ENCODE data around the gene COL9A3. TPM values are rescaled to one million over a fixed set of nuclear protein-coding genes. Genes with fewer than 3 reads are reported as not detected.

The COL9A3 gene
- total RNA-seq, 1 donor from 2014 or later = 2.9 TPM

GRCh38 chr20:62829231-62830230 lies 12.7 kb downstream of the COL9A3 start:
- peak; percentile 20 for DNase-seq
- intact Hi-C loops (cut with micrococcal nuclease) = no loop called here
- no peak for ATAC-seq

GRCh38 chr20:62830251-62830650 lies 13.4 kb downstream of the COL9A3 start:
- DNase-seq = peak; percentile 20
- ATAC-seq = no peak
- intact Hi-C loops (cut with micrococcal nuclease) = no loop called here

- intact Hi-C loops (cut with micrococcal nuclease) = no loop called here
- peak; percentile 27 for DNase-seq
- ATAC-seq = no peak
These were observed 14.0 kb downstream of the COL9A3 start for GRCh38 chr20:62830821-62831220.

DNA sequence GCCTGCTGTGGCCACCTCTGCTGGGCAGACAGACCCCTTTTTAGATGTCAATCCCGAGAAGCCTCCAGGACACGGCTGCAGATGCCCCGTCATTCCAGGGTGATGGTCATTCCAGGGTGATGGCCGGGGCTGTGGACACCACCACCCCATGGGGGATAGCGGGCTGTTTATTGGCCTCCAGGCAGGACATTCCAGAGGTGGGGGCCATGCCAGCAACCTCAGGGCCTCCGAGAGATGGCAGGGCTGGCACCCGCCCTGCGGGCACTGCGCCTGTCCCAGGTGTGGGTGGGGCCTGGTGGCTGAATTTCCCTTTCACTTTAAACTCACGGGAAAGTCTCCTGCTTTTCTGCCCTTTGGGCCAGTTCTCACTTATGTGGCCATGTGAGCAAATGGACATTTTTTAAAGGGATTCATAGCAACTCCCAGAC lies 14.5 kb downstream of the COL9A3 start:
- ATAC-seq (no peak), DNase-seq (peak; percentile 28)

DNA sequence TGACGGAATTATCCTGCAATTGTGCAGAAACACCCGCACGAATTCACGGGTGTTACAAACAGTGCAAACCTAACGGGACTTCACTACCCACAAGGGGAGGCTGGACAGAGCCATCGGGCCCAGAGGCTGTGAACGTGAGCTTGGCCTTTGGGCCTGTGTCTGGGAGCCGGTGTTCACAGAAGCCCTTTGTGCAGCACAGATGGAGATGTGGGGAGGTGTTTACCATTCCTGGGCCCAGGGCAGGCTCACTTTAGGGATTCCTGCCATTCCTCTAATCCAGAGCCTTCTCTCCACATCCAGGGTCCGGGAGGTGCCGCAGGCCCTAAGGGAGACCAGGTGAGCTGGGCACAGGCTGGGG lies 15.0 kb downstream of the COL9A3 start:
- intact Hi-C loops (cut with micrococcal nuclease) = no loop called here
- peak; percentile 8 for DNase-seq
- ATAC-seq = no peak

More for the DNA sequence above, 14.5 kb downstream of the COL9A3 start:
- intact Hi-C loops (cut with micrococcal nuclease) = no loop called here

DNA sequence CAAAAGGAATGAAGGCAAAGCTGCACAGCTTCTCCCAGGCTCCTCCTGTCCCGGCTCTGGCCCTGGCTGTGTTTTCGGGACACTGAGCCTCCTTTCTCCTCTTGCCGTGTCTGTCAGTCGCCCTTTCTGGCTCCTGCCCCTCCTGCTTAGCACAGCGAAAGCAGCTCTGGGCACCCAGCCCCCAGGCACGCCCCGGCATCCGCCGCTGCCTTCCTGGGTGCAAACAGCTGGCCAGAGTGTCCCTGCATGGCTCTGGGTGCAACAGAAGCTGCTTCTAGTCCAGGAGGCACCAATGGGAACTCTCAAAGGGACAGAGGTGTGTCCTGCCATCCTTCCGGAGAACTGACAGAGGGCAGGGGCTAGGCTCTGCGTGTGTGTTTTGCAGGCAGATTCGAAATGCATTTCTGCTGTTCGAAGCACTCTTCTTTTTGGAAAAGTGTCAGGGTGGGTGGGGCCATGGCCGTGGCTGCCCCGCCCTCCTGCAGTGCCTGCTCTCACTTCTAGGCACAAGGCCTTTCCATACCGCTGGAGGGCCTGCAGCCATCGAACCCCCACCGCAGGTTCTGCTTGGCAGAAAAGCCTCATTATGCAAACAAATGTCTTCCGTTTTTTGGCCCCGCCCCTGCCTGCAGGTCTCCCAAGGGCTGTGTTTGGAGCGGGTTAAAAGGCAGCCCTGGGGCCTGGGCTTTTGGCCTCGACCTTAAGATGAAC lies 15.5 kb downstream of the COL9A3 start:
- peak; percentile 23 for ATAC-seq
- peak; percentile 48 for DNase-seq
- intact Hi-C loops (cut with micrococcal nuclease) = no loop called here

DNA sequence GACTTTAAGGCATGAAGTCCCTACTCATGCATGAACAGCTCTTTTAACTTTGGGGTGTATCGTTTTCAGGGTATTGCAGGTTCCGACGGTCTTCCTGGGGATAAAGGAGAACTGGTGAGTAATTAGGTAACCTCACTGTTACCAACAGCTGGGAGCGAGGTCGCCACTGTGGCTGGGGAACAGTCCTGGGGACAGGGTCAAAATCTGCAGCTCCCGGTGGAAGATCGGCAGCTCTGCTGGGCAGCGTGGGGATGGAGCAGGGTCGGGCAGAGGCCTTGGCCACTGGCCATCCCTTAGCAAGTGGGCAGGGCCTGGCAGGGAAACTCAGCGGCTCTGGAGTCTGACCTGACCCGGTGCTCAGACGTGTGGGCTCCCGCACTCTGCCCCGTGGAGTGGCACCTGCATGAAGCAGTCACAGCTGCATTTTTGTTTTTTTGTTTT lies 16.1 kb downstream of the COL9A3 start:
- DNase-seq (peak; percentile 29), ATAC-seq (no peak)
- intact Hi-C loops (cut with micrococcal nuclease) = no loop called here

DNA sequence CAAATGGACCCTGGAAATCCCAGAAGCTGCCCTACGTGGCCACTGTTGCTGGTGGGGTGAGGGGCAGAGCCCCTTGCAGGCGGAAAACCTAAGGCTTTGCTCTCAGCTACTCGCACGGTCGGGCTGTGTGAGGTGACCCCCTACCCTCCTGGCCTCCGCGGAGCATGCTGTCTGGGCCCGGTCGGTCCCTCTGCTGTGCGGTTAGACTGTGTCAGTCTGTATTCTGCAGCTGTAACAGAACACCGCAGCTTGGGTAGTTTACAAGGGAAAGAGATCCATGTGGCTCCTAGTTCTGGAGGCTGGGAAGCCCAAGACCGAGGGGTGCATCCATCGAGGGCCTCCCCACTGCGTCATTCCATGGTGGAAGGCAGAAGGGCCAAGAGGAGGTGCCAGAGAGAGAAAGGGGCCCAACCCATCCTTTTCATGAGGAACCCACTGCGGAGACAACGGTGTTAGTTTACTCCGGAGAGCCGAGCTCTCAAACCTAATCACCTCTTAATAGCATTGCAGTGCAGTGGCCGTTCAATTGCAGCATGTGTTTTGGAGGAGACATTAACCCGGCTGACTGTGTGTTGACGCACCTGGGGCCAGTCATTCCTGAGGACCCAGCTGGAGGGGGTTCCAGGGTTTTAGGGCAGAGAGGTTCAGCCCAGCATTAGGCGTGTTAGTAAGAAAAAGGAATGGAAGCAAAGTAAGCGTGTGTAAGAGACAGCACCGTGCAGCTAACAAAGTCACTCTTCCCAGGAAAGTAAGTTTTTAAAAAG lies 18.3 kb downstream of the COL9A3 start:
- DNase-seq (peak; percentile 11), ATAC-seq (no peak)
- intact Hi-C loops (cut with micrococcal nuclease) = no loop called here

GRCh38 chr20:62835931-62836861 lies 19.3 kb downstream of the COL9A3 start:
- intact Hi-C loops (cut with micrococcal nuclease) = no loop called here
- ATAC-seq (no peak), DNase-seq (peak; percentile 20)

DNA sequence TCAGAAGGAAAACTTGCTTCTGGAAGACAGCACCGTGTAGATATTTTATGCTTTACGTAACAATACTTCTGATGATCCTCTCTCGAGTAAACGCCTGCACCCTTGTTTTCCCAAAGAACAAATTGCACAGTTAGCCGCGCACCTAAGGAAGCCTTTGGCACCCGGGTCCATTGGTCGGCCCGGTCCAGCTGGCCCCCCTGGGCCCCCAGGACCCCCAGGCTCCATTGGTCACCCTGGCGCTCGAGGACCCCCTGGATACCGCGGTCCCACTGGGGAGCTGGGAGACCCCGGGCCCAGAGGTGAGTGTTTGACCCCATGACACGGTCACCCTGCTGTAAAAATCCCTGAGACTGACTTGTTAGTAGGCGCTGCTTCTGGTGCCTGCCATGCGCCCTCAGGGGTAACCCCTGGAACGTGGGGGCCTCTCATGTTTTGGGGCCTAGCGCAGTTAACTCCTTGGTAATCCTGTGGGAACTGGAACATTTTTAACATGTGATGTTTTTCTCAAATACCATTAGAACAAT lies 20.2 kb downstream of the COL9A3 start:
- intact Hi-C loops (cut with micrococcal nuclease) = no loop called here
- no peak for ATAC-seq
- DNase-seq = peak; percentile 2

GRCh38 chr20:62837790-62838127 lies 20.9 kb downstream of the COL9A3 start:
- DNase-seq = no peak
- intact Hi-C loops (cut with micrococcal nuclease) = no loop called here
- ATAC-seq = no peak

DNA sequence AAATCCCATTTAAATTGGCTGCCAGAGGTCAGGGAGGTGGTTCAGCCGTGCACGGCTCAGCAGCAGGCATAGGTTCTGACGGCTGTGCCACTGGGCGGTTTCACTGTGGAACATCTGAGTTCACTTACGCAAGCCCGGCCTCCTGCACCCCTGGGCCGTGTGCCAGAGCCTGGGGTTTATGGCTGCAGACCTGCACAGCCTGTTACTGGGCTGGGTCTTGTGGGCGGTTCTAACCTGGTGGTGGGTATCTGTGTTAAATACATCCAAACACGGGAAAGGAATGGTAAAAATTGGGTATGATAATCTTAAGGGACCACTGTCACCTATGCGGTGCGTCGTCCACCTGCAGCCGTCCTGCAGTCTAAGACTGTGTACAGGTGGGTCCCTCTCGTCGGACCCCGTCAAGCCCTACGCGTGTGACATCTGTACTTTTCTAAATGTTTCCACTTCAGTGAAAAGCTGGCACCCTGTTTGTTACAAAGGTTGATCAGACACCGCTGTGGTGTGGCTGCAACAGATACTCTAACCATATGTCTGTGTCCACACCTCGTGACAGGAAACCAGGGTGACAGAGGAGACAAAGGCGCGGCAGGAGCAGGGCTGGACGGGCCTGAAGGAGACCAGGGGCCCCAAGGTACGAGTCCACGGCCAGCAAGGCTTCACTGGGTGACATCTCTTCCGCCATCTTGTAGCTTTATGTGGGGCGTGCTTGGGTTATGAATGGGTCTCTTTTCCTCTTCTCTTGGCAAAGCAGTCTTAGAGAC lies 21.5 kb downstream of the COL9A3 start:
- intact Hi-C loops (cut with micrococcal nuclease) = no loop called here
- DNase-seq = peak; percentile 54
- peak; percentile 56 for ATAC-seq

DNA sequence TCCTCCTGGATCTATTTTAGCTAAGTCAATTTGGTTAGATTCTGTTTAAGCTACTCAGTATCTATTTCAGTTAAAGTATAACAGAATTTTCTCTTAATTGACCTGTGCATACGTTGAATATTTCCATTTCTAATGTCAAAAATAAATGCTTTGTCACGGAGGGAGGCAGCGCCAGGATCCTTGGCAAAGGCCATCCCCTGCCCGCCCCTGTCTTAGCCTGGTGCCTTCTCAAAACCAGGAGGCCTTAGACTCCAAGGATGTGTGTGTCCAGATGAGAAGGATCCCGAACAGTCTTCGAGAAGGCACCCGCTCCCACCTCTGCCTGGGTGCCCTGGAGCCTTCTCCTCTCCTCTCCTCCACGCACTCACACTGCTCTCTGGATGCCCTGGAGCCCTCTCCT lies 22.4 kb downstream of the COL9A3 start:
- ATAC-seq (no peak), DNase-seq (peak; percentile 2)
- intact Hi-C loops (cut with micrococcal nuclease) = no loop called here

DNA sequence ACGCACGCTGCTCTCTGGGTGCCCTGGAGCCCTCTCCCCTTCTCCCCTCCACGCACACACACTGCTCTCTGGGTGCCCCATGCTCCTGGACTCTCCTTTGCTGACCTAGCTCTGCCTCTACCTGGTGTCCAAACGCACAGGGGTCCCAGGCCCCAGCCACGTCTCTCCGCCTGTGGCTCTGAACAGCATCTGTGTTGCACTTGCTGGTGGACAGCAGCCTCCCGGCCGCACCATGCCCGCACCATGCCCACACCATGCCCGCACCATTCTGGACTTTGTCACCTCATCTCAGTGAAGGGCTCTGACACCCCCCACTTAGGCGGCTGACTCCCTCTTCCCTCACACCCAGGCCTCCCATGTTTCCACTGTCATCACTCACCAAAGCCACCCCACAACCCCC lies 23.0 kb downstream of the COL9A3 start:
- ATAC-seq = no peak

GRCh38 chr20:62840244-62841197 lies 23.7 kb downstream of the COL9A3 start:
- peak; percentile 23 for DNase-seq
- no peak for ATAC-seq
- intact Hi-C loops (cut with micrococcal nuclease) = no loop called here

More for the DNA sequence above, 23.0 kb downstream of the COL9A3 start:
- DNase-seq = peak; percentile 13
- intact Hi-C loops (cut with micrococcal nuclease) = no loop called here

- peak; percentile 9 for DNase-seq
These were observed 24.9 kb downstream of the COL9A3 start for GRCh38 chr20:62841705-62842212.

More at GRCh38 chr20:62841705-62842212, 24.9 kb downstream of the COL9A3 start:
- ATAC-seq = no peak
- intact Hi-C loops (cut with micrococcal nuclease) = no loop called here

Data from left ventricle myocardium superior (tissue), 1 donor.